Naive thymus-derived CD8-positive, alpha-beta T cell (primary cell): Measurements from ENCODE around the gene RASSF7. TPM values are rescaled to one million over a fixed set of nuclear protein-coding genes. Genes with fewer than 3 reads are reported as not detected.

Experiments used
- ATAC-seq, 2 donors: fragments of 150-1000 bp; cut with Tn5 transposase in 1 of 2; sonication (Bioruptor Pico), chemical (Tn5 transposase) in 1 of 2; 1 replicate in 1 of 2; 2 replicates in 1 of 2; pipeline ENCODE4 v1.10.0; 2021; ENCODE audit warnings: mild to moderate bottlenecking in 2 of 2, moderate library complexity in 2 of 2
- POLR2A ChIA-PET: fragments of 350-600 bp; sonication (Branson Sonifier 250); formaldehyde crosslinking; loops from one replicate; lab custom pipeline; 2021; ENCODE audit warnings: antibody characterized with exemption; lab: Charles Lee
- DNase-seq, 10 donors: peaks; one replicate each; pipeline versions ENCODE4 v3.0.0 to v3.0.0-alpha.2; 2020 to 2022
- H3K27ac Mint-ChIP-seq, 10 donors: one replicate each; pipeline ENCODE4 v1.8.0; 2020 to 2022; ENCODE audit warnings: mild to moderate bottlenecking in 10 of 10, mixed read lengths in 10 of 10, moderate library complexity in 4 of 10, inconsistent platforms in 1 of 10
- H3K27me3 Mint-ChIP-seq, 5 donors: one replicate each; pipeline ENCODE4 v1.8.0; 2021 to 2022; ENCODE audit warnings: mixed read lengths in 5 of 5
- H3K36me3 Mint-ChIP-seq, 3 donors: one replicate each; pipeline ENCODE4 v1.8.0; 2020 to 2022; ENCODE audit warnings: mixed read lengths in 3 of 3, mild to moderate bottlenecking in 2 of 3, inconsistent platforms in 1 of 3
- H3K4me1 Mint-ChIP-seq, 4 donors: one replicate each; pipeline ENCODE4 v1.8.0; 2021 to 2022; ENCODE audit warnings: mixed read lengths in 4 of 4
- H3K4me3 Mint-ChIP-seq, 10 donors: one replicate each; pipeline ENCODE4 v1.8.0; 2020 to 2022; ENCODE audit warnings: mild to moderate bottlenecking in 10 of 10, mixed read lengths in 10 of 10, moderate library complexity in 6 of 10, inconsistent platforms in 1 of 10
- H3K9me3 Mint-ChIP-seq, 9 donors: one replicate each; pipeline ENCODE4 v1.8.0; 2020 to 2022; ENCODE audit warnings: mixed read lengths in 9 of 9, mild to moderate bottlenecking in 3 of 9, inconsistent platforms in 1 of 9, moderate library complexity in 1 of 9
- polyA plus RNA-seq, 3 donors: library from polyadenylated mRNA; unstranded; fragments of 300-500 nt; fragmentation: Illumina TruSeq; gene quantifications; one replicate each; pipeline ENCODE4 v1.2.3, GENCODE V29; 2021
- total RNA-seq, 8 experiments: library from RNA in 2 of 8; stranded (reverse) in 2 of 8; gene quantifications; one replicate each; pipeline ENCODE4 v1.2.3 and lab custom pipeline; 2021 to 2026

RASSF7 gene
- total and polyA plus RNA-seq, 5 experiments from 2014 or later = 22.5 to 37.6 (median 32.3) TPM

DNA sequence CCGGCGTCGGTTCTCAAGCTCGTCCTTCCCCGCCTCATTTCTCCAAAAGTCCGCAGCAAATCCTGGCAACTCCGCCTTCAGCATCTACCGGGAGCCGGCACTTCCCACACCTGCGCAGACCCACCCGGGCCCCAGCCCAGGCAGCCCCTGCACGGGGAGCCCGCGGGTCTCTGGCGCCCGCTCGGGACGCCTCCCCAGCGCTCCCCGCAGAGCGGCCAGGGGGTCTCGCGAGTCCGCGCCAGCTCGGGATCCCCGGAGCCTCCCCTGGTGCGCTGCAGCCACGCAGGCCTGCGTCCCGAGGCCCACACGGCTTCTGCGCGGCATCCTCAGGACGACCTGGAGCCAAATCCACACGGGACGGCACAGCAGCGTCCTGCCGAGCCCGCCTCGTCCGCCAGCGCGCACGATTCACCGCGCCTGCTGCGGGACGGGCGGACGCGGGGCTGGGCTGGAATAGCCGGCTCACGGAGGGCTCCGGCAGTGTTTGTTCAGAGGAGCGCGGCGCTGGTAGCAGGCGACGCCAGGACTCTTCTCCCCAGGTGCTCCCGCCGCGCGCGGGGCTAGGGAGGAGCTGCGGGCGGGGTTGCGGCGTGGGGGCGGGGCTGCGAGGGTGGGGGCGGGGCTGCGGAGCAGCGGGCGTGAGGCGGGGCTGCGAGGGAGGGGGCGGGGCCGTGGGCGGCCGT lies 14.7 kb downstream of the RASSF7 start:
- H3K27me3 Mint-ChIP-seq = peaks cover 0 to 2% (median 0%) of the 10 kb centered on the region in 5 donors
- DNase-seq (peak in 1 of 10 donors; percentile 73), ATAC-seq (peak; percentile 1 to 59)
- H3K36me3 Mint-ChIP-seq = peaks cover 0 to 2% (median 0%) of the 10 kb centered on the region in 3 donors
- peak overlapping the region in 9 of 10 donors; percentile 75 to 98 (median 87) for H3K27ac Mint-ChIP-seq
- POLR2A ChIA-PET = interaction anchor here (0.6 to 5.1 kb wide), 27 partner anchors 8 to 368 kb away, joined by 3 to 48 read pairs (median 4); partner anchors contain the start of genes BET1L, DEAF1, GATD1 and HRAS
- peak overlapping the region; percentile 82 to 93 (median 88) for H3K4me3 Mint-ChIP-seq
- H3K4me1 Mint-ChIP-seq = peaks cover 23 to 51% (median 47%) of the 10 kb centered on the region in 4 donors
- H3K9me3 Mint-ChIP-seq = no peaks in the 10 kb centered on the region

DNA sequence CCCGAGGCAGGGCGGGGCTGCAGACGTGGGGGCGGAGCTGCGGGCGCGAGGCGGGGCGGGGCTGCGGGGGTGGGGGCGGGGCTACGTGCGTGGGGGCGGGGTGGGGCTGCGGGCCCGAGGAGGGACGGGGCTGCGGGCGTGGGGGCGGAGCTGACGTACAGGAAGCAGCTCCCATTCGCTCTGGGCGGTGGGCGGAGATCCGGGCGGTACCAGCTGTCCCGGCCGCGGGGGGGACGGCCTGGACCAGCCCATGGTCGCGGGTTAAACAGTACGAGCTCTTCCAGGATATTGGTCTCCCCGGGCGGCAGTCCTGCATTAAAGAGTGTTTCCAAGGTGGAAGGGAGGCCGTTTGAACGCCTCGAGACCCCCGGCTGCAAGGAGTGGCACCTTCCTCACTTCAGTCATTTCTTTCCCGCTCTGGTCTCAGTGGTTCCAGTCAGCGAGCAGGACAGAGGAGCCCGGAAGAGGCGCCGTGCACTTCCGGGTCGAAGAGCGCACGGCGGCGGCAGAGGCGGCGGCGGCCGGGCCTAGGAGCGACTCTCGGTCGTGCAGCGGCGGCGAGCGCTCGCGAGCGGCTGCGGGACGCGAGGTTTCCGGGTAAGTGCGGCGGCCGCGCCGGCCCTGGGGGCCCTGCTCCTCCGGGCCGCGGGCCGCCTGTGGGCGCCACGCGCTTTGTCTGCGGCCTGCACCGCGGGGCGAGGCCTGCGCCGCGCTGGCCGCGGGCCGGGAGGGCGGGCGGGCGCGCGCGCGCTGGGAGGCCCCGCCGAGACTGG lies 15.4 kb downstream of the RASSF7 start, which contains the start of gene PHRF1:
TSS of gene PHRF1 (plus strand) at position 475 of the 773 bp plus-strand sequence. CDS start 5,043 bp downstream, outside the sequence.
- Mint-ChIP-seq H3K36me3 (peaks cover 0 to 4% (median 0%) of the 10 kb centered on the region in 3 donors), H3K4me3 (peak within 1 kb of the TSS; percentile 87 to 99 (median 97)), H3K27ac (peak within 1 kb of the TSS; percentile 93 to 99 (median 98)), H3K4me1 (peaks cover 25 to 55% (median 53%) of the 10 kb centered on the region in 4 donors), H3K9me3 (no peaks in the 10 kb centered on the region), H3K27me3 (peaks cover 0 to 2% (median 0%) of the 10 kb centered on the region in 5 donors)
- POLR2A ChIA-PET = interaction anchor here (0.6 to 5.1 kb wide), 27 partner anchors 9 to 369 kb away, joined by 3 to 48 read pairs (median 4); partner anchors contain the start of genes BET1L, DEAF1, GATD1 and HRAS
- peak; percentile 91 to 99 (median 96) for DNase-seq
- ATAC-seq = peak; percentile 80 to 87

DNA sequence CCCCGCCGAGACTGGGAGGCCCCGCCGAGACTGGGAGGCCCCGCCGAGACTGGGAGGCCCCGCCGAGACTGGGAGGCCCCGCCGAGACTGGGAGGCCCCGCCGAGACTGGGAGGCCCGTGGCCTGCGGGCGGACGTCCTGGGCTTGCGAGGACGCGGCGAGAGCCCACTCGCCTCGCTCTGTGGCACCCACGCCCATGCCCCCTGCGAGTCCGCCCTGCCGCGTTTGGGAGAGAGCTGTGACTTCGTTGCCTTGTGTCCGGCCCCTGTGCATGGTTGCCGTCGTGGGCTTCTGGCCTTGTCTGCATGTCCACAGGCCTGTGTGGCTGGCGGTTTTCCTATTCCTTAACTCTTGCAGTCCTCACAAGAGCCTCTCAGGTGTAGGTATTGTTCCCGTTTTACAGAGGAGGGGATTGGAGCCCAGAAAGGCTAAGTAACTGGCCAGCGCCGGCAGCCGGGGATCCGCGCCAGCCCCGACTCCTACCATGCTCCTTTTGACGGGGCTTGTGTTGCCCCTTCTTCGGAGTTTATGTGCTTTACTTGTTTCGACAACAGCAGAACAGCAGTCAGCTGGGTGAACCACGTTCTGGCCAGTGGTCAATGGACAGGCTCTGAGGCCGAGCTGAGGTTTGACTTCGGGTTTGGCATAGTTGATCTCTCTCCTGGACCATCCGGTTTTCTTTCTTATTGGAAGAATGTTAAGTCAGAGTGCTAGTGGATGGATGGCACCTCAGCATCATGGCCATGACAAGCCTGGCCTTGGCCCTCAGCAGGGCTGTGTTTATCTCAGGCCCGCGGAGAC lies 16.2 kb downstream of the RASSF7 start:
- H3K27me3 Mint-ChIP-seq = peaks cover 0 to 2% (median 0%) of the 10 kb centered on the region in 5 donors
- H3K27ac Mint-ChIP-seq = peak overlapping the region; percentile 62 to 93 (median 84)
- H3K4me3 Mint-ChIP-seq = peak overlapping the region; percentile 81 to 91 (median 87)
- DNase-seq = no peak
- peaks cover 0 to 12% (median 2%) of the 10 kb centered on the region in 3 donors for H3K36me3 Mint-ChIP-seq
- H3K4me1 Mint-ChIP-seq = peaks cover 29 to 63% (median 59%) of the 10 kb centered on the region in 4 donors
- ATAC-seq = no peak
- H3K9me3 Mint-ChIP-seq = no peaks in the 10 kb centered on the region
- POLR2A ChIA-PET = interaction anchor here (0.7 to 5.1 kb wide), 10 partner anchors 9 to 232 kb away, joined by 3 to 48 read pairs (median 5); partner anchors contain the start of genes DEAF1, GATD1, IRF7 and LMNTD2

DNA sequence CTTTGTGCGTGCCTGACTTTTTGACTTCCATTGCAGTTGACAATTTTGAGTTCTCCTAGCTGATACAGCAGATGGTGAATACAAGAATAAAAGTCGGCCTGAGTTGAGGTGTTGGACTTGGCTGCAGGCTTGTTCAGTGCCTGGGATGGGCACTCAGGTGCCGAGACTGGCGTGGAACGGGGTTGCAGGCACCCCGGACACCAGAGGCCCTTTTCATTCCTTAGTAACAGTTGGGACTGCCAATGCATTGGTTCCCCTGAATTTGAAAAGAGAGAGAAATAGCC lies 16.8 kb downstream of the RASSF7 start:
- Mint-ChIP-seq H3K9me3 (no peaks in the 10 kb centered on the region), H3K36me3 (peaks cover 0 to 16% (median 2%) of the 10 kb centered on the region in 3 donors), H3K27ac (peak overlapping the region; percentile 62 to 93 (median 84)), H3K4me3 (peak overlapping the region; percentile 81 to 91 (median 87)), H3K27me3 (peaks cover 0 to 2% (median 0%) of the 10 kb centered on the region in 5 donors), H3K4me1 (peaks cover 29 to 63% (median 59%) of the 10 kb centered on the region in 4 donors)
- POLR2A ChIA-PET = interaction anchor here (0.8 to 5.1 kb wide), 7 partner anchors 9 to 232 kb away, joined by 3 to 48 read pairs (median 11); partner anchors contain the start of genes DEAF1, IRF7, LMNTD2 and RASSF7
- DNase-seq = no peak
- no peak for ATAC-seq

GRCh38 chr11:578276-579035 lies 17.7 kb downstream of the RASSF7 start:
- no peak for ATAC-seq
- DNase-seq = no peak
- Mint-ChIP-seq H3K9me3 (no peaks in the 10 kb centered on the region), H3K27ac (peak overlapping the region in 9 of 10 donors; percentile 48 to 93 (median 77)), H3K36me3 (peaks cover 0 to 24% (median 2%) of the 10 kb centered on the region in 3 donors), H3K4me3 (peak overlapping the region; percentile 81 to 91 (median 87)), H3K27me3 (peaks cover 0 to 2% (median 0%) of the 10 kb centered on the region in 5 donors), H3K4me1 (peaks cover 29 to 63% (median 59%) of the 10 kb centered on the region in 4 donors)
- POLR2A ChIA-PET = interaction anchor here (0.7 to 5.1 kb wide), 6 partner anchors 10 to 255 kb away, joined by 3 to 48 read pairs (median 26); partner anchors contain the start of genes DEAF1, IRF7, LMNTD2 and RASSF7

DNA sequence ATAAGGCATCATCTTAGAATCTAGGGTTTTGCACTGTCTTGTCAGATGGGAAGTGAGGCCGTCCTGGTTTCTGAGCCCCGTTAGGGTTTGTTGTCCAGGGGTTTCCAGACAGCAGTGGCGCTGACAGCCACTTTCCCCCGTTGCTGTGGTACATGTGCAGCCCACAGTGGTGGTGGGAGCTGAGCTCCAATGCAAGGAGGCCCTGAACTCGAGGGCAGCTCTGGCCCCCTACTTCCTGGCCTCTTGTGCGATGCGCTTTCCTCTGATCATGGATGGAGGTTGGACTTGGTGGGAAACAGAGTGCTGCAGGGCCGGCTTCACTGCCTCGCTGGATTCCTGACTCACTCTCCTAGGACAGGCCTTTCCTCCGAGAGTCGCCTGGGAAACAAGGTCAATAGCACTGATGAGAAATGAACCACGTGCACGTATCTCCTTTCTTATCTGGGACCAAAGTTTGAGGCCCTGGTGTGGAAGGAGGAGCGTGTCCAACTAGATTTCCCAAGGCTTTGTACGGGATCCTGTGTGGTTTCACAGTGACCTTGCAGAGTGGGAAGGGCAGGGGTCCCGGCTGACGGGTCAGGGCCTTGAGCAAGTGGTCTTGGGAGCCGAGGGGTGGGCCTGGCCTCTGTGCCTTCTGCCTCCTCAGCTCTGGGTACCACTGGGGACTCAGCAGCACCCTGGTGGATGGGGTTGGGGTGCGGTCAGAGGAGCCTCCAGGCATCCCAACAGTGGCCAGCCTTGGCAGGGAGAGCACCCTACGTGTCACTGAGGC lies 19.2 kb downstream of the RASSF7 start:
- no peak for DNase-seq
- POLR2A ChIA-PET = no interaction called here
- H3K36me3 Mint-ChIP-seq = peaks cover 0 to 32% (median 2%) of the 10 kb centered on the region in 3 donors
- peaks cover 20 to 52% (median 48%) of the 10 kb centered on the region in 4 donors for H3K4me1 Mint-ChIP-seq
- H3K27ac Mint-ChIP-seq = peak overlapping the region in 7 of 10 donors; percentile 25 to 81 (median 43)
- ATAC-seq = no peak
- no peaks in the 10 kb centered on the region for H3K27me3 Mint-ChIP-seq
- peak overlapping the region in 9 of 10 donors; percentile 44 to 91 (median 87) for H3K4me3 Mint-ChIP-seq
- no peaks in the 10 kb centered on the region for H3K9me3 Mint-ChIP-seq

DNA sequence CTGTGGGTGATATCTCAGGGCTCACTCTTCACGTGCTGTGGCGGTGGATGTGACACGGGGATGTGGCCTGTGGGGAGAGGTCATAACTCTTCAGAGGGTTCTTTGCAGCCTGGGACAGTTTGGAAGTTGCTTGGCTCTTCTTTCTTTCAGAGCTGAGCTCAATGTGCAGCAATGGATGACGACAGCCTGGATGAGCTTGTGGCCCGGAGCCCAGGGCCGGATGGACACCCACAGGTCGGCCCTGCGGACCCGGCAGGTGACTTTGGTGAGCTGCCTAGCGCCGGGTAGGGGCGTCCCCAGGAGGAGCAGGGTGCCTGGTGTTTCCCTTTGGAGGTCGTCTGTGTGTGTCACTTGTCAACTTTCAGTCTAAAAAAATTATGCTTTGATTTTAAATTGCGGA lies 20.6 kb downstream of the RASSF7 start:
- H3K9me3 Mint-ChIP-seq = no peaks in the 10 kb centered on the region
- POLR2A ChIA-PET = interaction anchor here (0.6 to 1.4 kb wide), 3 partner anchors 46 to 222 kb away, joined by 3 read pairs; partner anchors contain the start of gene HRAS
- peak overlapping the region in 4 of 10 donors; percentile 24 to 69 (median 40) for H3K27ac Mint-ChIP-seq
- peaks cover 0 to 36% (median 2%) of the 10 kb centered on the region in 3 donors for H3K36me3 Mint-ChIP-seq
- no peaks in the 10 kb centered on the region for H3K27me3 Mint-ChIP-seq
- no peak for ATAC-seq
- peak overlapping the region in 7 of 10 donors; percentile 6 to 60 (median 39) for H3K4me3 Mint-ChIP-seq
- H3K4me1 Mint-ChIP-seq = peaks cover 21 to 52% (median 48%) of the 10 kb centered on the region in 4 donors
- DNase-seq = no peak

- Mint-ChIP-seq H3K4me3 (no peak overlapping the region), H3K36me3 (peaks cover 0 to 38% (median 2%) of the 10 kb centered on the region in 3 donors), H3K9me3 (no peaks in the 10 kb centered on the region), H3K27ac (peak overlapping the region in 1 of 10 donors; percentile 78), H3K4me1 (peaks cover 21 to 56% (median 50%) of the 10 kb centered on the region in 4 donors), H3K27me3 (no peaks in the 10 kb centered on the region)
- POLR2A ChIA-PET = interaction anchor here (0.9 to 1.4 kb wide), 2 partner anchors 13 to 46 kb away, joined by 3 to 4 read pairs; partner anchors contain the start of gene HRAS
- DNase-seq = no peak
- ATAC-seq = no peak
These were observed 21.0 kb downstream of the RASSF7 start for GRCh38 chr11:581752-582151.

GRCh38 chr11:584287-584686 lies 23.5 kb downstream of the RASSF7 start:
- no peak for DNase-seq
- peaks cover 26 to 59% (median 45%) of the 10 kb centered on the region in 4 donors for H3K4me1 Mint-ChIP-seq
- H3K36me3 Mint-ChIP-seq = peaks cover 0 to 52% (median 8%) of the 10 kb centered on the region in 3 donors
- no peak for ATAC-seq
- H3K27me3 Mint-ChIP-seq = no peaks in the 10 kb centered on the region
- peak overlapping the region in 6 of 10 donors; percentile 4 to 67 (median 45) for H3K27ac Mint-ChIP-seq
- POLR2A ChIA-PET = interaction anchor here (0.7 to 1.3 kb wide), 2 partner anchors 8 to 24 kb away, joined by 7 to 9 read pairs; partner anchors contain the start of gene PHRF1
- no peaks in the 10 kb centered on the region for H3K9me3 Mint-ChIP-seq
- H3K4me3 Mint-ChIP-seq = no peak overlapping the region
